IMR-90 (cell line): ENCODE data around the gene UMODL1. TPM values are rescaled to one million over a fixed set of nuclear protein-coding genes. Genes with fewer than 3 reads are reported as not detected.
"Not testable (repeated sequence)": the region's sequence is repeated elsewhere in the genome, so short reads cannot be mapped to it uniquely, and the experiment has no call there.

ENCODE experiments used
- ATAC-seq: fragments of 200-7000 bp; cut with Tn5 transposase; 2 replicates; pipeline ENCODE4 v1.9.1; 2020; ENCODE audit warnings: low read depth, mild to moderate bottlenecking, moderate library complexity
- BruUV-seq: library from RNA; stranded (reverse); fragments of 400-500 nt; replicated peaks from 2 replicates; lab custom pipeline; 2021; lab: Mats Ljungman, UMichigan
- CTCF ChIA-PET: fragments of 300-600 bp; formaldehyde crosslinking; extraction: SDS; loops from one replicate; lab custom pipeline; 2021; ENCODE audit warnings: antibody characterized with exemption; lab: Yijun Ruan, JAX
- POLR2A ChIA-PET: fragments of 300-600 bp; sonication (Branson Sonifier 250); formaldehyde crosslinking; loops from one replicate; lab custom pipeline; 2022; ENCODE audit warnings: antibody characterized with exemption; ENCODE audit not compliant: unreplicated experiment; lab: Charles Lee
- DNase-seq: peaks from one replicate; pipeline ENCODE4 v3.0.0; 2013
- H2AFZ ChIP-seq: replicated peaks from 2 replicates; pipeline ENCODE3; 2013; ENCODE audit warnings: low read length, mild to moderate bottlenecking; ENCODE audit not compliant: poor library complexity
- H2AK5ac ChIP-seq: 2 replicates; pipeline ENCODE4 v1.6.1; 2013; ENCODE audit warnings: low read depth, low read length, inconsistent platforms
- H2AK9ac ChIP-seq: replicated peaks from 2 replicates; pipeline ENCODE3; 2013; ENCODE audit warnings: mild to moderate bottlenecking, low read depth, low read length, moderate library complexity; ENCODE audit not compliant: poor library complexity
- H2BK120ac ChIP-seq: 2 replicates; pipeline ENCODE4 v1.6.1; 2013; ENCODE audit warnings: low read depth, low read length, inconsistent platforms
- H2BK15ac ChIP-seq: 3 replicates; pipeline ENCODE4 v1.6.1; 2013; ENCODE audit warnings: low read depth, low read length, inconsistent platforms
- H2BK20ac ChIP-seq: 2 replicates; pipeline ENCODE4 v1.6.1; 2013; ENCODE audit warnings: low read depth, mild to moderate bottlenecking, inconsistent platforms, low read length, moderate library complexity
- H2BK5ac ChIP-seq: 2 replicates; pipeline ENCODE4 v1.6.1; 2013; ENCODE audit warnings: mild to moderate bottlenecking, low read depth, low read length, inconsistent platforms; ENCODE audit not compliant: poor library complexity, severe bottlenecking
- H3K14ac ChIP-seq: replicated peaks from 2 replicates; pipeline ENCODE4 v1.6.1; 2013; ENCODE audit warnings: low read depth, low read length, inconsistent platforms
- H3K18ac ChIP-seq: 2 replicates; pipeline ENCODE4 v1.6.1; 2013; ENCODE audit warnings: low read depth, low read length, control low read depth
- H3K23ac ChIP-seq: 2 replicates; pipeline ENCODE4 v1.6.1; 2013; ENCODE audit warnings: low read depth, low read length, inconsistent platforms
- H3K27ac ChIP-seq: 2 replicates; pipeline ENCODE4 v1.5.1; 2013; ENCODE audit warnings: mild to moderate bottlenecking, control low read depth, low read length; ENCODE audit not compliant: insufficient read depth
- H3K27me3 ChIP-seq: 2 replicates; pipeline ENCODE4 v1.6.1; 2013; ENCODE audit warnings: low read length; ENCODE audit not compliant: control insufficient read depth, insufficient read depth
- H3K36me3 ChIP-seq: 2 replicates; pipeline ENCODE4 v1.6.1; 2013; ENCODE audit warnings: low read length, mixed read lengths; ENCODE audit not compliant: control insufficient read depth, insufficient read depth
- H3K4ac ChIP-seq: 2 replicates; pipeline ENCODE4 v1.6.1; 2013; ENCODE audit warnings: low read depth, low read length, inconsistent platforms
- H3K4me1 ChIP-seq: 2 replicates; pipeline ENCODE4 v1.6.1; 2013; ENCODE audit warnings: low read length, mixed read lengths; ENCODE audit not compliant: control insufficient read depth, insufficient read depth
- H3K4me2 ChIP-seq: 2 replicates; pipeline ENCODE4 v1.6.1; 2013; ENCODE audit warnings: low read depth, mild to moderate bottlenecking, control low read depth, low read length, moderate library complexity
- H3K4me3 ChIP-seq: 2 replicates; pipeline ENCODE4 v1.5.1; 2013; ENCODE audit warnings: low read depth, mild to moderate bottlenecking, control low read depth, low read length, moderate library complexity; ENCODE audit not compliant: insufficient read depth
- H3K56ac ChIP-seq: 2 replicates; pipeline ENCODE4 v1.6.1; 2013; ENCODE audit warnings: low read length, inconsistent platforms; ENCODE audit not compliant: insufficient read depth; ENCODE audit errors: extremely low read depth
- H3K79me1 ChIP-seq, 2 experiments: 2 replicates each; pipeline ENCODE4 v1.6.1; 2013; ENCODE audit warnings: low read length in 2 of 2, inconsistent platforms in 1 of 2, low read depth in 1 of 2
- H3K9ac ChIP-seq: 2 replicates; pipeline ENCODE4 v1.6.1; 2013; ENCODE audit warnings: low read depth, low read length, control low read depth
- H3K9me1 ChIP-seq: 2 replicates; pipeline ENCODE4 v1.6.1; 2013; ENCODE audit warnings: low read length, inconsistent platforms; ENCODE audit not compliant: insufficient read depth
- H3K9me3 ChIP-seq: 2 replicates; pipeline ENCODE4 v1.6.1; 2013; ENCODE audit warnings: low read length; ENCODE audit not compliant: control insufficient read depth, insufficient read depth
- H4K20me1 ChIP-seq: 2 replicates; pipeline ENCODE4 v1.6.1; 2013; ENCODE audit warnings: low read length, inconsistent platforms; ENCODE audit not compliant: insufficient read depth
- H4K5ac ChIP-seq: 2 replicates; pipeline ENCODE4 v1.6.1; 2013; ENCODE audit warnings: mild to moderate bottlenecking, low read depth, low read length, control low read depth
- H4K8ac ChIP-seq, 2 experiments: 2 replicates each; pipeline ENCODE4 v1.6.1; 2013; ENCODE audit warnings: low read depth in 2 of 2, low read length in 2 of 2, control low read depth in 1 of 2, inconsistent platforms in 1 of 2
- H4K91ac ChIP-seq: 2 replicates; pipeline ENCODE4 v1.6.1; 2013; ENCODE audit warnings: low read depth, low read length, inconsistent platforms; ENCODE audit not compliant: insufficient read depth
- MXI1 ChIP-seq: IDR thresholded peaks from 2 replicates; pipeline ENCODE4 v1.6.1; 2012; ENCODE audit warnings: low read depth, mild to moderate bottlenecking, low read length, moderate library complexity, borderline replicate concordance
- WGBS, 2 experiments: methylation state at CpG; one replicate each; pipeline versions ENCODE4 v1.1.5 to v1.1.7; 2013; ENCODE audit warnings: missing lambda C conversion rate in 2 of 2; ENCODE audit not compliant: insufficient read length in 1 of 2; ENCODE audit errors: extremely low coverage in 2 of 2; 5-methylcytosine and 5-hydroxymethylcytosine counted together
- dilution Hi-C: fragments of 300-500 bp; cut with HindIII; formaldehyde crosslinking; loops from one replicate; pipeline ENCODE4 v1.14.3; 2018; ENCODE audit warnings: low sequenced_read_pairs; ENCODE audit not compliant: unreplicated experiment
- in situ Hi-C: fragments of 300-500 bp; cut with MboI; formaldehyde crosslinking; loops from 3 replicates; pipeline ENCODE4 v1.14.3; 2019; ENCODE audit warnings: low sequenced_read_pairs, inconsistent platforms, mixed read lengths
- intact Hi-C: fragments of 100-400 bp; cut with micrococcal nuclease; formaldehyde crosslinking; loops from 2 replicates; pipeline ENCODE4 v1.10.0; 2022
- polyA plus RNA-seq, 3 experiments: library from polyadenylated mRNA; depleted of rRNA; stranded (reverse); fragments of >200 nt; gene quantifications; 2 replicates each; pipeline ENCODE4 v1.2.3, GENCODE V29; 2012; ENCODE audit warnings: low replicate concordance in 1 of 3
- total RNA-seq: library from RNA; depleted of rRNA; stranded (reverse); fragments of >200 nt; gene quantifications from 2 replicates; pipeline ENCODE4 v1.2.3, GENCODE V29; 2012
- TF ChIP-seq, protein P1 (sequence below): conservative IDR thresholded peaks from 2 replicates; pipeline ENCODE4 v1.5.1; 2012; ENCODE audit warnings: mild to moderate bottlenecking, low read depth, low read length, improper control_type of control experiment

Gene UMODL1
- total and polyA plus RNA-seq, 2 of the 4 experiments (the other 2 are of a cell fraction), result 0.02 TPM; not detected in 1

DNA sequence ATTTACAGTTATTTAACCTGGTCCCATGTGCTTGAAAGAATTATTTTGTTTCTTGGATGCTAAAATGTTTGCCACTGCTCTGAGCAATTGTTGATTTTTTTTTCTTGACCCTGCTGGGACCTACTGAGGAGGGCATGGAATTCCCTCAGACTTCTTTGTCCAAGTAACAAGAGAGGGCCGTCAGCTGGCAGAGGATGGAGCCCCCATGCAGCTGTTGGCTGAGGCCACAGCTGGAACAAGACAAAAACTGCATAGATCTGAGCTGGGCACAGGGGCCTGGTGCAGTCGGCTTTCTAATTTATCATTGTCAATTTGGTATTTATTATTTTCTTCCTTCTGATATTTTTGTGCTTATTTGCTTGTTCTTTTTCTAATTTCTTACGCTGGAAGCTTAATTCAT is 108.2 kb downstream of the UMODL1 start:
- Histone ChIP-seq H2BK5ac (no peak overlapping the region), H3K4me3 (no peak overlapping the region), H2BK20ac (no peak overlapping the region), H2AK5ac (no peak overlapping the region), H3K4me2 (no peak overlapping the region), H2AFZ (no peak overlapping the region), H3K9me3 (peaks cover 2% of the 10 kb centered on the region; the same call in 1 of the 2 replicates), H3K4me1 (no peaks in the 10 kb centered on the region), H4K8ac (no peak overlapping the region), H2AK9ac (no peak overlapping the region), H3K79me1 (no peaks in the 10 kb centered on the region), H3K9ac (no peak overlapping the region), H3K27me3 (peaks cover 26% of the 10 kb centered on the region), H4K91ac (no peak overlapping the region), H3K36me3 (no peaks in the 10 kb centered on the region), H3K14ac (no peak overlapping the region), H3K9me1 (peaks cover 10% of the 10 kb centered on the region), H3K18ac (no peak overlapping the region), H3K23ac (no peak overlapping the region), H3K27ac (no peak overlapping the region), H2BK15ac (no peak overlapping the region), H2BK120ac (no peak overlapping the region), H4K5ac (no peak overlapping the region), H3K4ac (no peak overlapping the region), H4K20me1 (no peaks in the 10 kb centered on the region), H3K56ac (no peak overlapping the region)
- ChIA-PET POLR2A (no interaction called here), CTCF (no interaction called here)
- no TSS peak for BruUV-seq
- in situ Hi-C loops (no loop called here), intact Hi-C loops (no loop called here), dilution Hi-C loops (no loop called here)
- ATAC-seq (no peak), DNase-seq (no peak)
- no CpG with 5 or more reads among the region's 3 CpGs for WGBS, 2 experiments
- no peak for TF ChIP-seq MXI1
- TF ChIP-seq, protein P1, sequence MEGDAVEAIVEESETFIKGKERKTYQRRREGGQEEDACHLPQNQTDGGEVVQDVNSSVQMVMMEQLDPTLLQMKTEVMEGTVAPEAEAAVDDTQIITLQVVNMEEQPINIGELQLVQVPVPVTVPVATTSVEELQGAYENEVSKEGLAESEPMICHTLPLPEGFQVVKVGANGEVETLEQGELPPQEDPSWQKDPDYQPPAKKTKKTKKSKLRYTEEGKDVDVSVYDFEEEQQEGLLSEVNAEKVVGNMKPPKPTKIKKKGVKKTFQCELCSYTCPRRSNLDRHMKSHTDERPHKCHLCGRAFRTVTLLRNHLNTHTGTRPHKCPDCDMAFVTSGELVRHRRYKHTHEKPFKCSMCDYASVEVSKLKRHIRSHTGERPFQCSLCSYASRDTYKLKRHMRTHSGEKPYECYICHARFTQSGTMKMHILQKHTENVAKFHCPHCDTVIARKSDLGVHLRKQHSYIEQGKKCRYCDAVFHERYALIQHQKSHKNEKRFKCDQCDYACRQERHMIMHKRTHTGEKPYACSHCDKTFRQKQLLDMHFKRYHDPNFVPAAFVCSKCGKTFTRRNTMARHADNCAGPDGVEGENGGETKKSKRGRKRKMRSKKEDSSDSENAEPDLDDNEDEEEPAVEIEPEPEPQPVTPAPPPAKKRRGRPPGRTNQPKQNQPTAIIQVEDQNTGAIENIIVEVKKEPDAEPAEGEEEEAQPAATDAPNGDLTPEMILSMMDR, result no peak

DNA sequence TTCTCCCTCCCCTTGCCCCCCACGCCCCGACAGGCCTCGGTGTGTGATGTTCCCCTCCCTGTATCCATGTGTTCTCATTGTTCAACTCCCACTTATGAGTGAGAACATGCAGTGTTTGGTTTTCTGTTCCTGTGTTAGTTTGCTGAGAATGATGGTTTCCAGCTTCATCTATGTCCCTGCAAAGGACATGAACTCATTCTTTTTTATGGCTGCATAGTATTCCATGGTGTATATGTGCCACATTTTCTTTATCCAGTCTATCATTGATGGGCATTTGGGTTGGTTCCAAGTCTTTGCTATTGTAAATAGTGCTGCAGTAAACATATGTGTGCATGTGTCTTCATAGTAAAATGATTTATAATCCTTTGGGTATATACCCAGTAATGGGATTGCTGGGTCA is 108.9 kb downstream of the UMODL1 start:
- POLR2A ChIA-PET, CTCF ChIA-PET: not testable (repeated sequence)

More for the DNA sequence above, 108.9 kb downstream of the UMODL1 start:
- H3K23ac ChIP-seq, H2BK15ac ChIP-seq, H3K18ac ChIP-seq, intact Hi-C loops, H3K4ac ChIP-seq, H4K91ac ChIP-seq, H2AFZ ChIP-seq, H2AK5ac ChIP-seq, H3K9me1 ChIP-seq, H3K4me3 ChIP-seq, in situ Hi-C loops, H3K79me1 ChIP-seq, H3K14ac ChIP-seq, H2BK20ac ChIP-seq, H2BK120ac ChIP-seq, H3K56ac ChIP-seq, DNase-seq, H3K9me3 ChIP-seq, H4K5ac ChIP-seq, H4K8ac ChIP-seq, BruUV-seq, H3K4me1 ChIP-seq, H3K9ac ChIP-seq, H3K36me3 ChIP-seq, H4K20me1 ChIP-seq, dilution Hi-C loops, H2BK5ac ChIP-seq, ATAC-seq, H3K27ac ChIP-seq, H3K4me2 ChIP-seq, H2AK9ac ChIP-seq: not testable (repeated sequence)
- H3K27me3 ChIP-seq, result peaks cover 28% of the 10 kb centered on the region
- no CpG with 5 or more reads among the region's 3 CpGs for WGBS, 2 experiments
